Activated CD8-positive, alpha-beta memory T cell treated with anti-CD3 and anti-CD28 coated beads for 24 hours (primary cell): ENCODE measurements around the gene UCN.
"Not testable (repeated sequence)": the region's sequence is repeated elsewhere in the genome, so short reads cannot be mapped to it uniquely, and the experiment has no call there.

ENCODE experiments used
- DNase-seq: peaks from one replicate; pipeline ENCODE4 v3.0.0-alpha.2; 2020

The UCN gene

GRCh38 chr2:27281855-27282559, 26.2 kb downstream of the UCN start, which contains the start of gene TRIM54:
TRIM54 (plus strand) TSS chr2:27282429; CDS start chr2:27282732, 303 bp downstream.
- no peak for DNase-seq

GRCh38 chr2:27281442-27281841, 26.8 kb downstream of the UCN start:
- no peak for DNase-seq

GRCh38 chr2:27280826-27281225, 27.4 kb downstream of the UCN start:
- DNase-seq = no peak

- DNase-seq = no peak
These were observed 30.2 kb downstream of the UCN start for GRCh38 chr2:27278010-27278409.

- no peak for DNase-seq
These were observed 32.8 kb downstream of the UCN start, which contains the start of gene DNAJC5G for GRCh38 chr2:27275211-27276150. DNAJC5G (plus strand) TSS chr2:27275433; CDS start chr2:27276729, 1,296 bp downstream.

- not testable (repeated sequence) for DNase-seq
These were observed 35.4 kb downstream of the UCN start for GRCh38 chr2:27272537-27273522.

- DNase-seq = no peak
These were observed 36.5 kb downstream of the UCN start for GRCh38 chr2:27271631-27272340.

GRCh38 chr2:27270670-27271069, 37.6 kb downstream of the UCN start:
- DNase-seq = no peak

GRCh38 chr2:27270131-27270530, 38.1 kb downstream of the UCN start:
- DNase-seq = no peak

GRCh38 chr2:27268296-27268695, 39.9 kb downstream of the UCN start:
- DNase-seq = not testable (repeated sequence)

- no peak for DNase-seq
These were observed 42.7 kb downstream of the UCN start for GRCh38 chr2:27265536-27265870.

- peak; percentile 83 for DNase-seq
These were observed 43.3 kb downstream of the UCN start for GRCh38 chr2:27264753-27265535.

- DNase-seq = peak; percentile 75
These were observed 43.9 kb downstream of the UCN start for GRCh38 chr2:27264253-27264752.

- no peak for DNase-seq
These were observed 44.7 kb downstream of the UCN start for GRCh38 chr2:27263287-27264252.

GRCh38 chr2:27262379-27263286, 45.6 kb downstream of the UCN start, which contains the start of gene SLC30A3:
SLC30A3 (minus strand) TSS chr2:27263047; CDS start chr2:27262906, 141 bp downstream.
- DNase-seq = peak; percentile 82

GRCh38 chr2:27261926-27262298, 46.3 kb downstream of the UCN start:
- DNase-seq = no peak

- no peak for DNase-seq
These were observed 46.9 kb downstream of the UCN start for GRCh38 chr2:27261241-27261925.

- DNase-seq = no peak
These were observed 50.2 kb downstream of the UCN start for GRCh38 chr2:27258051-27258450.
